HG03460 (cell line): ENCODE results near the gene CHAT.

ENCODE experiments used
- ATAC-seq: cut with Tn5 transposase; IDR thresholded peaks from one replicate; pipeline ENCODE4 v1.9.1; 2021; ENCODE audit not compliant: unreplicated experiment

CHAT gene

GRCh38 chr10:49596836-49597235 lies 17.0 kb upstream of the CHAT start:
- ATAC-seq: no peak

DNA sequence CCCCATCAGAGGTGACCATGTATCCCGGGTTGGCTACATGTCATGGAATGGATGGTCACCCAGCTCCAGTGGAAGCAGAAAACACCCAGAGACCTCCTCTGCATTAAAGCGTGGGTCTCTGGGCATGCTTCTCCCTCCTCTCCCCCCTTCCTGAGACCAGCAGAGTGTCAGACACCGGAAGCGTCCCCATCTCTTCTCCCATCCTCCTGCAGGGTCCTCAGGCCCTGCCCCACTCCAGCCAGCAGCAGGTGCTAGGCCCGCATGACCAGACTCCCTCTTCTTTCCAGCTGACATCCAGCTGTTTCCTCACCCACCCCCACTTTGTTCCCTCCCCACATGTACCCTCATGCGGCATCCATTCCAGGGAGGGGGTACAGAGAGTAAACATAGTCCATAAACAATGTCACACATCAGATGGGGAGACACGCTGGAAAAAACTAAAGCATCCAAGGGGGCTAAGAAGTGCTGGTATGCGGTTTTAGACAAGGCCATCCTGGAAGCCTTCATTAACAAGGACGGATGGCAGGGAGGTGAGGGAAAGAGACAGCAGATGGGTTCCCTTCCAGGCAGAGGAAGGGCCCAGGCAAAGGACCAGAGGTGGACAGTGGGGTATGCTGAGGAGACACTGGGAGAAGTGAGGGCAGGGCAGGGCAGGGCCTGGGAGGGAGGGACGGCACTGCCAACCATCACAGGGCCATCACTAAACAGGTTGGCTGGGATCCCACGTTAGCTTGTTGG lies 16.2 kb upstream of the CHAT start:
- no peak for ATAC-seq

GRCh38 chr10:49598164-49598856 lies 15.5 kb upstream of the CHAT start:
- ATAC-seq: no peak

DNA sequence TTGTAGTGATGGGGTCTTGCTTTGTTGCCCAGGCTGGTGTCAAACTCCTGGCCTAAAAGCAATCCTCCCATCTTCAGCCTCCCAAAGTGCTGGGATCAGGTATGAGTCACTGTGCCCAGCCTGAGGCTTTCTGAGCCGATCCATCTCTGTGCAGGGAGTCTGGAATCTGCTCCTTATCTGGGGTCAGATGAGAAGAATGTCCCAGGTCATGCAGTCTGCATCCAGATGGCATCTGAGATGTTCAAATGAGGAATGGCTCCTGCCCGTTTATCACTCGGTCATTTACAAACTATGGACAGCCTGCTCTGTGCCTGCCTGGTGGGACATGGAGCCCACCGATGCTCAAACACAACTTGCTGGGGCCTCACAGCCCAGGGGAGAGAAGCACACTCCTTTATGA lies 14.9 kb upstream of the CHAT start:
- no peak for ATAC-seq

GRCh38 chr10:49599546-49599945 lies 14.3 kb upstream of the CHAT start:
- ATAC-seq: no peak

DNA sequence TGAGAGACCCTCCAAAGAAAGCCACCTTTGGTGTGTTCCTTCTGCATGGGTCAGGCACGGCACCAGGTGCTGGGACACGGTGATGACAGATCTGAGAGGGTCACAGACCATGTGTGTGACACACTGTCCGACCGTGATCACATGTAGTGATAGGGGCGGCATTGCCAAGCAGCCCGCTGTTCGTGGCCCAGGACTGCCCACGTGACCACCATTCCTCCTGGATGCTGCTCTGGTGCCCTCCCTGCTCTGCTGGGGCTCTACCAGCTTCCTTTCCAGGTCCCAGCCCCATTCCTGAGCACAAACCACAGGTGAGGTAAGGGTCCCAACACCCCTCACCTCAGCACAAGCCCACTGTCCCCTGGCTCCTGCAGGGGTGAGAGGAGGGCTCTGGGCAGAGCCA lies 13.8 kb upstream of the CHAT start:
- ATAC-seq: no peak

DNA sequence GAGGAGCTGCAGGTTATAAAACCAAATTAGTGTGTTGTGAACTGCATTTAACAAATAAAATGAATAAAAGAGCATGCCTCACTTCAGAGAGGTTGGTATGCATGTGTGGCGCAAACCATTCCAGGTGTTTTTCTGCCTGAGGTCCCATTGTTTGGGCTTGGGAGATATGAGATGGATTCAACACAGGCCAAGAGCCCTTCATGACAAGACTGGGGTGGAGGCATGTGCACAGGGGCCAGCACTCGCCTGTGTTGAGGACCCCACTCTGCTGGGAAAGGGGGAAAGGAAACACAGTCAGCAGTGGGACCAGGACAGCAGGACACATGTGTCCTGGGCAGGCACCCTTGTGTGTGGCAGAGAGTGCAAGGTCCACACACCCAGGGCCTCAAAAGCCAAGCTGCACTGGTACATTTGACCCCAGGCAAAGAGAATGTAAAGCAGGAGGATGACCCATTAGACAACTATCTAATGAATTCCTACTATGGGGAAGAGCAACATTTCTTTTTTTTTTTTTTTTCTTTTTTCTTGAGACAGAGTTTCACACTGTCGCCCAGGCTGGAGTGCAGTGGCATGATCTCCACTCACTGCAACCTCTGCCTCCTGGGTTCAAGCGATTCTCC lies 12.9 kb upstream of the CHAT start:
- no peak for ATAC-seq

- no peak for ATAC-seq
Observed at GRCh38 chr10:49601857-49602256, 12.0 kb upstream of the CHAT start.

DNA sequence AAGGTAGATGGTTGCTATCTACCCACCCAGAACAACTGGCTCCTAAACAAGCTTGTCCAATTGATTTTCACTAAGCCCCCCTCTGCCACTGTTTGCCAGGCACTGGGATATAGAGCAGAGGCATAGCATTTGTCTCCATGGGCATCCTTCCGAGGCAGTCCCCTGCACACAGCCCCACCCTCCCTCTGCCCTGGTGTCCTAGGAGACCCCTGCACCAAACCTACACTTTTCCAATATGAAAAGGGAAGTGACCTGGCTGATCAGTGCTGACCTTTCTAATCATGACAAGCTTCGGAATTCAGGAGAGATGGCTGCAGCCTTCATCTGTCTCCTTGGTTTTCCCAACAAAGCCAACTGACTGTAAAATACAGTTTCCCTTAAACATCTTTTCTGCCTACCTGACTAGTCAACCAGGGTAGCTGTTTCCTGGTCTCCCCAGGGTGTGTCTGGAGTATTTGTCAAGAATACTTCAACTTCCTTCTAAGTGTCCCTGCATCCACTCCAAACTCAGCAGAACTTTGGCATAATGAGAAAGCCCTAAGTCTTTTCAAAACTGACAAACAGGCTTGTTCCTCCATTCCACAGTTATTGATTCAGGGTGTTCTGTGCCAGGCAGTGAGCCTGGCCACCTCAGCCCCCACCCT lies 11.3 kb upstream of the CHAT start:
- ATAC-seq: no peak

DNA sequence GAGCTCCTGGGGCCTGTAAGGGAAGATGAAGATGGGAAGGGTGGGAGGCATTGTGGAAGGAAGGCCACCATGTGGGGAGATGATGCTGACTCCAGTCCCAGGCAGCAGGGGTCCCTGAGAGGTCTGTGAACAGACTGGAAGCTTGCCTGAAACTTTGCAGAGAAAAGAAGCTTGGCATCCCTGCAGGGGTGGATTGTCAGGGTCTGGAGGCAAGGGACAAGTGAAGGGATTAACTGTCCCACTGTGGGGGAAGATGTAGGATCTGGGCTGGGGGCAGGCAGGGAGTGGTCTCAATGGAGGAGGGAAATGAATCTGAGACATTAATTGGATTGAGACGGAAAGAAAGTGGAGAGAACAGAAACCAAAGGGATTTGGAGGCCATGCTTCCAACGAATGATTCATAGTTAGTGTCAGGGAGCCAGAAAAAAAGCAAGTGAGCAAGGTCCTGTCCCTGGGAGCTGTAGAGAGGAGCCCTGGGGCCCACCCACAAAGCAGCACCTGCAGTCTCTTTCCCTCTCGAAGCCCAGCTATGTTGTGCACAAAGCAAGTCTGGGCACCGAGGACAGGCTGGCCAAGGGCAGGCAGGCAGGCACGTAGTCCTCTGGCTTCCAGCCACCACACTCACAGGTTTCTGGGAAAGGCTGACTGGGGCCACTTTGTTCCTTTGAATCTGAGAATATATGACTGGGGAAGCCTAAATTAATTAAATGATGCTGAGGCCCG lies 8.5 kb upstream of the CHAT start:
- no peak for ATAC-seq

GRCh38 chr10:49605939-49606509 lies 7.8 kb upstream of the CHAT start:
- no peak for ATAC-seq

DNA sequence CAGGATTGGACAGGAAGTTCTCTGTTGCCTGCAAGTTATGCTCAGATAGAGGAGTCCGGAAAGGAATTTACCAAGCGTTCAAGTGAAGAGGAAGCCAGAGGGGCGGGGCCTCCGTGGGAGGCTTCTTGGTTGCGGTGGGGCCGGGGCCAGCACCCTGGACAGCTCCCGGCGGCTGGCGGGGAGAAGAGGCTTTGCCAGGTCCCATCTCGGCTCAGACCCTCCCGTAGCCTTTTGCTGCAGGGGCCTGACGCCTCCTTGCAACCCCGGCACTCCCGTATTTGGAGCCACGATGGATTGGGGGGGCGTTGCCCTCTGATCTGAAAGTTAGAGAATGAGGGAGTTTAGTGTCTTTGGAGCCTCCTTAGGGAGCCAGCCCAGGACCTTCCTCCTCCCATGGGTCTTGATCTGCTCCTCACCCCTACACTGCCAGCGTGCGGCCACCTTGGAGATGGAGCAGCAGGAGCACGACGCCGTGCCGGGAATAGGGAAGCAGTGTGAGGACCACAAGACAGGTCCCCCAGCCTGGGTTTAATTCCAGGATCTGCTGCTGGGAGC lies 6.8 kb upstream of the CHAT start:
- peak; percentile 78 for ATAC-seq

GRCh38 chr10:49608166-49609005 lies 5.5 kb upstream of the CHAT start:
- ATAC-seq: no peak

- ATAC-seq: no peak
Observed at GRCh38 chr10:49609006-49609282, 4.9 kb upstream of the CHAT start.

DNA sequence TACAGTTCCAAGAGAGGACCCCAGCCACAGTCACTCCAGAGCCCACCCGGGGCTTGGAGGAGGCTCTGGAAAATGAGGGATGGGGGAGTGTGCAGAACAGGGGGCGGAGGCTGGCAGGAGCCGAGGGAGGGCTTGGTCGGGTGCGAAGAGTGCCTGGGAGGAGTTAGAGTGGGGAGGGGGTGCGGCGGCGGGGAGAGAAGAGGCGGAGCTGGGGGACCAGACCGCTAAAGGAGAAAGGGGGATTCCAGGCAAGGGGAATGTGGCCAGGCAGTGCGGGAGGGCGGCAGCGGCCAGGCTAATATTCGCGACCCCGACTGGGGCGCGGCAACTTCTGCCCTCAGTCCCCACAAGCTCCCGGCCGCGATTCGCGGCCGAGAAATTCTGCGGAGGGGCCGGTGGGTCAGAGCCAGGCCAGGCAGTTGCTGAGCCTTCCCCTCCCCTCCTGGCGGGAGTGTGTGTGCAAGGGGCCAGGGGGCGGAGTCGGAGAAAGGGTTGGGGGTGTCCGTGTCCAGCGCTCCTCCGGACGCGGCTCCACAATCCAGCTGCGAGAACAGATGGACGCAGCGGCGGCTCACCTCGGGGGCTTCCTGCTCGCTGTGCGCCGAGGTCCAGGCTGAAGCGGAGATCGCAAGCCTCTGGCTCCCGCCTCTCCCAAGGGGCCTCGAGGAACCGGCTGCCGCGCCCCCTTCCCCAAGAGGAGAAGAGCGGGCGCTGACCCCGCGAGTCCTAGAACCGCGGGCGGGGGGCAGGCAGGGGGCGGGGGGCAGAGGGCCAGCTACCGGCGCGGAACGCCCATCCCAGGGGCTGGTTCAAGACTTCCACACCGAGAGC lies 4.3 kb upstream of the CHAT start:
- ATAC-seq: no peak

DNA sequence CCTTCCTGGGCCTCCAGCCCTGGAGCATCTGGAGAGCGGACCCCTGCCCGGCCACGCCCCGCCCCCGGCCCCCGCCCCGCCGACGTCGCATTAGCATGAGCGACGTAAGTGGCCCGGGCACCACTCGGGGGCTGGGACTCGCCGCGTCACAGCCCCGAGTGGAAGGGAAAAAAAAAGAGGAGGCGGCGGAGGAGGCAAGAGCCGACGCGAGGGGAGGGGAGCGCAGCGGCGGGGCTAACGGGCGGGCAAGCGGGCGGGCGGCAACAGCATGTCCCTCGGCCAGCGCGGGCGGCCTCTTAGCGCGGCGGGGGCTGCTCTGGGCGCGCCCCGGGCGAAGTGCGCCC lies 3.8 kb upstream of the CHAT start, which contains the start of gene SLC18A3:
SLC18A3 (plus strand) TSS at position 197 of the 344 bp plus-strand sequence. CDS start 431 bp downstream, outside the sequence.
- ATAC-seq: no peak

DNA sequence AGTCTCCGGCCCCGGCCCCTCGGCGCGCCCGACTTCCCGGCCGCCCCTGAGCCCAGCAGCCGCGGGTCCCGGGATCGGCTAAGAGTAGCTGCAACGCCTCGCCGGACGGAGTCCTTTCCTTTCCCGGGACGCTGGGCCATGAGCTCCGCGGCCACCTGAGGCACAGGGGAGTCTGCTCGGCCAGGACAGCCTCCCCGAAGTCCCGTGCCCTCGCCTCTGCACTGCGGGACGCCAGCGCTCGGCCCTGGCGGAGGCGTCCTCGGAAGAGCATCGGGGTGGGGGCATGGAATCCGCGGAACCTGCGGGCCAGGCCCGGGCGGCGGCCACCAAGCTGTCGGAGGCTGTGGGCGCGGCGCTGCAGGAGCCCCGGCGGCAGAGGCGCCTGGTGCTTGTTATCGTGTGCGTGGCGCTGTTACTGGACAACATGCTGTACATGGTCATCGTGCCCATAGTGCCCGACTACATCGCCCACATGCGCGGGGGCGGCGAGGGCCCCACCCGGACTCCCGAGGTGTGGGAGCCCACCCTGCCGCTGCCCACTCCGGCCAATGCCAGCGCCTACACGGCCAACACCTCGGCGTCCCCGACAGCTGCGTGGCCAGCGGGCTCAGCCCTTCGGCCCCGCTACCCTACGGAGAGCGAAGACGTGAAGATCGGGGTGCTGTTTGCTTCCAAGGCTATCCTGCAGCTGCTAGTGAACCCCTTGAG lies 3.2 kb upstream of the CHAT start:
- ATAC-seq: no peak

DNA sequence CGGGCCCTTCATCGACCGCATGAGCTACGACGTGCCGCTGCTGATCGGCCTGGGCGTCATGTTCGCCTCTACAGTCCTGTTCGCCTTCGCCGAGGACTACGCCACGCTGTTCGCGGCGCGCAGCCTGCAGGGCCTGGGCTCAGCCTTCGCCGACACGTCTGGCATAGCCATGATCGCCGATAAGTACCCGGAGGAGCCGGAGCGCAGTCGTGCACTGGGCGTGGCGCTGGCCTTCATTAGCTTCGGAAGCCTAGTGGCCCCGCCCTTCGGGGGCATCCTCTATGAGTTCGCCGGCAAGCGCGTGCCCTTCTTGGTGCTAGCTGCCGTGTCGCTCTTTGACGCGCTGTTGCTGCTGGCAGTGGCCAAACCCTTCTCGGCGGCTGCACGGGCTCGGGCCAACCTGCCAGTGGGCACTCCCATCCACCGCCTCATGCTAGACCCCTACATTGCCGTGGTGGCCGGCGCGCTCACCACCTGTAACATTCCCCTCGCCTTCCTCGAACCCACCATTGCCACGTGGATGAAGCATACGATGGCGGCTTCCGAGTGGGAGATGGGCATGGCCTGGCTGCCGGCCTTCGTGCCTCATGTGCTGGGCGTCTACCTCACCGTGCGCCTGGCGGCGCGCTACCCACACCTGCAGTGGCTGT lies 2.5 kb upstream of the CHAT start:
- ATAC-seq: no peak
